ENCODE data around the gene FBXW7. TPM values are rescaled to one million over a fixed set of nuclear protein-coding genes. Genes with fewer than 3 reads are reported as not detected.
"Not testable (repeated sequence)": the region's sequence is repeated elsewhere in the genome, so short reads cannot be mapped to it uniquely, and the experiment has no call there.

FBXW7 gene
- total RNA-seq, 3 donors from 2014 or later (not counting 1 experiment from before 2014, with no cell fraction given) = 172 to 202 (median 175) TPM

DNA sequence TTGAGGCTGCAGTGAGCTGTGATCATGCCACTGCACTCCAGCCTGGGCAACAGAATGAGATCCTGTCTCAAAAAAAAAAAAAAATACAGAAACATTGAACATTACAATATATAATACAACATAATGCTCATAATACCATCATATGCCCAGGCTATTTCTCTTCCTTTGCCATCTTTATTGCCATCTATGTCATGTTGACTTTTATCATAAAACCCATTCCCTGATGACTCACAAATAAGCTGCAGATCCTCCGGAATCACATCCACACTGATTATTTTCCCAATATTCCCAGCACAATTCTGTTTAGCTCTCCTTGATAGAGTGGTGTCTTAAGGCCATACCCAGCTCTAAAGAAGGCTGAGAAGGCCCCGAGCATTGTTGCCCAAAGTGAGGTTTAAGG, 9.2 kb upstream of the FBXW7 start:
- H3K36me3 ChIP-seq (ENCODE audit: control insufficient read depth, insufficient read depth, low read length) = peaks cover 1% of the 10 kb centered on the region
- TF ChIP-seq, protein P1, sequence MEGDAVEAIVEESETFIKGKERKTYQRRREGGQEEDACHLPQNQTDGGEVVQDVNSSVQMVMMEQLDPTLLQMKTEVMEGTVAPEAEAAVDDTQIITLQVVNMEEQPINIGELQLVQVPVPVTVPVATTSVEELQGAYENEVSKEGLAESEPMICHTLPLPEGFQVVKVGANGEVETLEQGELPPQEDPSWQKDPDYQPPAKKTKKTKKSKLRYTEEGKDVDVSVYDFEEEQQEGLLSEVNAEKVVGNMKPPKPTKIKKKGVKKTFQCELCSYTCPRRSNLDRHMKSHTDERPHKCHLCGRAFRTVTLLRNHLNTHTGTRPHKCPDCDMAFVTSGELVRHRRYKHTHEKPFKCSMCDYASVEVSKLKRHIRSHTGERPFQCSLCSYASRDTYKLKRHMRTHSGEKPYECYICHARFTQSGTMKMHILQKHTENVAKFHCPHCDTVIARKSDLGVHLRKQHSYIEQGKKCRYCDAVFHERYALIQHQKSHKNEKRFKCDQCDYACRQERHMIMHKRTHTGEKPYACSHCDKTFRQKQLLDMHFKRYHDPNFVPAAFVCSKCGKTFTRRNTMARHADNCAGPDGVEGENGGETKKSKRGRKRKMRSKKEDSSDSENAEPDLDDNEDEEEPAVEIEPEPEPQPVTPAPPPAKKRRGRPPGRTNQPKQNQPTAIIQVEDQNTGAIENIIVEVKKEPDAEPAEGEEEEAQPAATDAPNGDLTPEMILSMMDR (IDR thresholded peaks at IDR 0.05) = no peak
- no peak for ATAC-seq
- Mint-ChIP-seq H3K27me3 (ENCODE audit: low read depth in 2 of 2) (peaks cover 0 to 8% of the 10 kb centered on the region in 2 donors), H3K9me3 (no peaks in the 10 kb centered on the region), H3K4me1 (peaks cover 0 to 7% of the 10 kb centered on the region in 2 donors), H3K36me3 (no peaks in the 10 kb centered on the region), H3K27ac (no peak overlapping the region), H3K4me3 (no peak overlapping the region)
- WGBS (ENCODE audit: insufficient coverage) = 94% methylated on average over 2 of the region's 2 CpGs
- H3K9me3 ChIP-seq (ENCODE audit: control insufficient read depth, insufficient read depth, low read length) = no peaks in the 10 kb centered on the region
- H3K27me3 ChIP-seq (ENCODE audit: control insufficient read depth, insufficient read depth, low read length) = no peaks in the 10 kb centered on the region
- intact Hi-C loops (cut with micrococcal nuclease) = no loop called here
- DNase-seq = no peak
- H3K4me1 ChIP-seq (ENCODE audit: control insufficient read depth, insufficient read depth, low read length) = no peaks in the 10 kb centered on the region
- no peak overlapping the region for H3K4me3 ChIP-seq (ENCODE audit: low read length)
- no peak overlapping the region for H3K27ac ChIP-seq (ENCODE audit: low read length)

DNA sequence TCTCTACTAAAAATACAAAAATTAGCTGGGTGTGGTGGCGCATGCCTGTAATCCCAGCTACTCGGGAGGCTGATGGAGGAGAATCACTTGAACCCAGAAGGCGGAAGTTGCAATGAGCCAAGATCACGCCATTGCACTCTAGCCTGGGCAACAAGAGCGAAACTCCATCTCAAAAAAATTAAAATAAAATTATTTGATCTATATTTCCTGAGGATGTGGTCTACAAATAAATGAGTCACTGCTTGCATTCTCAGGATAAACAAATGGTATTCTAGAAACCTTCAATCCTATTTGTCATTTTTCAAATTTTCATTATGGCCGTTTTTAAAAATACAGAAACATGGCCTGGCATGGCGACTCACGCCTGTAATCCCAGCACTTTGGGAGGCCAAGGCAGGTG, 8.6 kb upstream of the FBXW7 start:
- H3K4me3 ChIP-seq (ENCODE audit: low read length); H3K36me3 Mint-ChIP-seq; H3K4me1 Mint-ChIP-seq; H3K27me3 ChIP-seq (ENCODE audit: control insufficient read depth, insufficient read depth, low read length); intact Hi-C loops (cut with micrococcal nuclease); ATAC-seq; H3K9me3 ChIP-seq (ENCODE audit: control insufficient read depth, insufficient read depth, low read length); H3K27ac Mint-ChIP-seq; H3K9me3 Mint-ChIP-seq; H3K4me1 ChIP-seq (ENCODE audit: control insufficient read depth, insufficient read depth, low read length); H3K36me3 ChIP-seq (ENCODE audit: control insufficient read depth, insufficient read depth, low read length); H3K27ac ChIP-seq (ENCODE audit: low read length); H3K27me3 Mint-ChIP-seq (ENCODE audit: low read depth in 2 of 2); H3K4me3 Mint-ChIP-seq: not testable (repeated sequence)
- 94% methylated on average over 8 of the region's 8 CpGs for WGBS (ENCODE audit: insufficient coverage)
- DNase-seq = peak in 1 of 2 donors; percentile 14

DNA sequence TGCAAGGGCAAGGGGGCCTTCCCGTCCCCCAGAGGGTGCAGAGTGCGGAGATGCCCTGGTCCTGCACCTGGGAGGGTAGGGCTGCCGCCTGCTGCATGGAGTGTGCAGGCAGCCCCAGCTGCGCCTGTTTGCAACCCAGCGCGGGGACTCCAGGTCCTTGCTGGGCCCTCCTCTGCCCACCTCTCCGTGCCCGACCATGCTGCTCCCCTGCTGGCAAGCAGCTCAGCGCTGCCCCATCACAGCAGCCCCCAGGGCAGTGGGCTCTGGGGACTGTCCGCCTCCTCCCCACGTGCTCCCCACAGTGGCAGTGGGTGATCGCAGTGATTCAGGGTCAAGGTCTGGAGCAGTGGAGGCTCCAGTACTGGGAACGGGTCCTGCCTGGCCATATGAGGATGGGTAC, 5.0 kb upstream of the FBXW7 start:
- Mint-ChIP-seq H3K9me3 (no peaks in the 10 kb centered on the region), H3K27ac (no peak overlapping the region), H3K4me3 (no peak overlapping the region), H3K27me3 (ENCODE audit: low read depth in 2 of 2) (no peaks in the 10 kb centered on the region), H3K4me1 (peaks cover 33 to 34% of the 10 kb centered on the region in 2 donors), H3K36me3 (no peaks in the 10 kb centered on the region)
- TF ChIP-seq, protein P1 (IDR thresholded peaks at IDR 0.05) = no peak
- ATAC-seq = no peak
- no peaks in the 10 kb centered on the region for H3K9me3 ChIP-seq (ENCODE audit: control insufficient read depth, insufficient read depth, low read length)
- no peak overlapping the region for H3K4me3 ChIP-seq (ENCODE audit: low read length)
- H3K27ac ChIP-seq (ENCODE audit: low read length) = no peak overlapping the region
- intact Hi-C loops (cut with micrococcal nuclease) = no loop called here
- 97% methylated on average over 13 of the region's 13 CpGs for WGBS (ENCODE audit: insufficient coverage)
- H3K4me1 ChIP-seq (ENCODE audit: control insufficient read depth, insufficient read depth, low read length) = peaks cover 15% of the 10 kb centered on the region
- no peak for DNase-seq
- peaks cover 10% of the 10 kb centered on the region for H3K36me3 ChIP-seq (ENCODE audit: control insufficient read depth, insufficient read depth, low read length)
- H3K27me3 ChIP-seq (ENCODE audit: control insufficient read depth, insufficient read depth, low read length) = no peaks in the 10 kb centered on the region

GRCh38 chr4:152540293-152540674, 4.4 kb upstream of the FBXW7 start:
- intact Hi-C loops (cut with micrococcal nuclease) = no loop called here
- peaks cover 15% of the 10 kb centered on the region for H3K4me1 ChIP-seq (ENCODE audit: control insufficient read depth, insufficient read depth, low read length)
- H3K27ac ChIP-seq (ENCODE audit: low read length) = no peak overlapping the region

More at GRCh38 chr4:152540293-152540674, 4.4 kb upstream of the FBXW7 start:
- peaks cover 33 to 35% of the 10 kb centered on the region in 2 donors for H3K4me1 Mint-ChIP-seq
- H3K27ac Mint-ChIP-seq = no peak overlapping the region
- no peaks in the 10 kb centered on the region for H3K27me3 Mint-ChIP-seq (ENCODE audit: low read depth in 2 of 2)
- no peak for DNase-seq
- TF ChIP-seq, protein P1 (IDR thresholded peaks at IDR 0.05) = no peak
- no peak overlapping the region for H3K4me3 Mint-ChIP-seq
- peaks cover 10% of the 10 kb centered on the region for H3K36me3 ChIP-seq (ENCODE audit: control insufficient read depth, insufficient read depth, low read length)
- H3K36me3 Mint-ChIP-seq = no peaks in the 10 kb centered on the region
- no peaks in the 10 kb centered on the region for H3K9me3 Mint-ChIP-seq
- no peak overlapping the region for H3K4me3 ChIP-seq (ENCODE audit: low read length)
- WGBS (ENCODE audit: insufficient coverage) = 88% methylated on average over 4 of the region's 4 CpGs
- no peaks in the 10 kb centered on the region for H3K27me3 ChIP-seq (ENCODE audit: control insufficient read depth, insufficient read depth, low read length)
- no peak for ATAC-seq
- H3K9me3 ChIP-seq (ENCODE audit: control insufficient read depth, insufficient read depth, low read length) = no peaks in the 10 kb centered on the region
